Measurements from ENCODE around the gene DENND10.
"Not testable (repeated sequence)": the region's sequence is repeated elsewhere in the genome, so short reads cannot be mapped to it uniquely, and the experiment has no call there.

DENND10 gene

GRCh38 chr10:119166564-119166963 lies 62.7 kb downstream of the DENND10 start:
- no peak for DNase-seq (ENCODE audit: low read depth in 2 of 2)

DNA sequence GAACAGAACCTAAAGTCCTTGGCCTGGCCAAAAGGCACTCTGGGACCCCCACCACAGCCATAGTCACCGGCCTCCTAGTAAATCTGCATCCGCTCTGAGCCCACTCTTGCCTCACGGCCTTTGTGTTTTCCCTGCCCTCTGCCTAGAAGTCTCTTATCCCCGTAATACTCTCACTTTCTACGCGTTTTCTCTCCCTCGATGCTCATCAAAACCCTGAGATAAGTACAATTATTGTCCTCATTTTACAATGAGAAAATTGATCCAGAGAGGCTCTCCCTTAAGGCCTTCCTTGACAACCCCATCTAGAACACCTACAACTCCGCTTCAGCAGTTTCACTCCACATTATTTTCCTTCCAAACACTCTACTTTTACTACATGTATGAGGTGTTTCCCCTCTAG lies 63.1 kb downstream of the DENND10 start:
- DNase-seq (ENCODE audit: low read depth in 2 of 2), result no peak

DNA sequence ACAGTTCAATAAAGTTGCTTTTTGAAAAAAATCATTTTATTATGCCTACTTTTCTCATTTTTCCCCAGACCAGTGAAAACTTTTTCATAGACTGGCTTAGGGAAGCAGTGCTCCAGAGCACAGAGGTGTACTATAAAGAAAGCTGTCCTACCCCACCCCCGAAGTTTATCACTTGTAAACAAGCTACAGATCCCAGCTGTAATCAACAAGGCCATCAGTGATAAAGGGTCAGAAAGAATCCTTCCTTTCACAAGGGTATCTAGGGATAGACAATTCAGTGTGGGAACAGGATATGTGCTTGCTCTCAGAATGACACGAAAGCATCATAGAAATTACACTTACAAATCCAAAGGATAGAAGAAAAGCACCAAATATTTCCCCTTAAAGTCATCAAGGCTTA lies 70.2 kb downstream of the DENND10 start:
- no peak for DNase-seq (ENCODE audit: low read depth in 2 of 2)

GRCh38 chr10:119176166-119176565 lies 72.3 kb downstream of the DENND10 start:
- no peak for DNase-seq (ENCODE audit: low read depth in 2 of 2)

- no peak for DNase-seq (ENCODE audit: low read depth in 2 of 2)
Observed at GRCh38 chr10:119177708-119178371, 73.9 kb downstream of the DENND10 start.

GRCh38 chr10:119178372-119179119 lies 74.6 kb downstream of the DENND10 start, which contains the start of gene PRDX3:
PRDX3 (minus strand) TSS chr10:119178812; CDS start chr10:119178790, 22 bp downstream.
- DNase-seq (ENCODE audit: low read depth in 2 of 2), result peak; percentile 84 to 93

GRCh38 chr10:119180850-119181400 lies 77.0 kb downstream of the DENND10 start:
- not testable (repeated sequence) for DNase-seq (ENCODE audit: low read depth in 2 of 2)

DNA sequence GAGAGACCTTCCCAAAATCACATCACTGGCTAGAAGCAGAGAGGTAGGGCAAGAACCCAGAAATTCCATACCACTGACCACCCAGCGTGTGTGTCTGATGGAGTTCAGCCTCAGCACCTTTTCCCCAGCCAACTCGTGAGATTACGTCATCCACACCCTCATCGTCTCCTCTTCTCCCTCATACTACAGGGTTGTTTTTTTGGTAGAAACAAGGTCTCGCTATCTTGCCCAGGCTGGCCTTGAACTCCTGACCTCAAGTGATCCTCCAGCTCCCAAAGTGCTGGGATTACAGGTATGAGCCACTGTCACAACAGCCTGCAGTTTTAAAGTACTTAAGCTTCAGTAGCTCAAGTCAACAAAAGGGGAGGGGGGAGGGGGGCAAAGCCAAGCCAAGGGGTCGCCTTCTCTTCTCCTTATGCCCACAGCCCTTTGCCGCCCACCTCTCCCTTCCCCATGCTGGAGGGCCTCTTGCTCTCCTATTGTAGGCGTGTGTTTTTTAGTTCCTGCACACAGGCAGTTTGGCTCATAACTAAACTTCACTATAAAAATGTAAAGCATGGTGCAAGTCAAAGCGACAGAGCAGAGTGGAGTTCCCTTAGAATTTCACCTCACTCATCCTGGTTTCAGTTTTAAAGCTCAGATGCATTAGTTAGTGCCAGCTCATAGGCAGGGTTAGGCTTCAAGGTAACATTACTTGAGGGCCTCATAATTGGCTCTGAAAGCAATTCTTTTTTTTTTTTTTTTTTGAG lies 79.9 kb downstream of the DENND10 start:
- no peak for DNase-seq (ENCODE audit: low read depth in 2 of 2)
